GM12874 (cell line): ENCODE measurements around the gene CCDC97.

Experiments
- TF ChIP-seq, protein P1 (sequence below): IDR thresholded peaks from 2 replicates; pipeline ENCODE4 v1.5.1; 2011; ENCODE audit warnings: low read depth, mild to moderate bottlenecking, control low read depth, low read length, moderate library complexity; ENCODE audit not compliant: insufficient read depth

CCDC97 gene

DNA sequence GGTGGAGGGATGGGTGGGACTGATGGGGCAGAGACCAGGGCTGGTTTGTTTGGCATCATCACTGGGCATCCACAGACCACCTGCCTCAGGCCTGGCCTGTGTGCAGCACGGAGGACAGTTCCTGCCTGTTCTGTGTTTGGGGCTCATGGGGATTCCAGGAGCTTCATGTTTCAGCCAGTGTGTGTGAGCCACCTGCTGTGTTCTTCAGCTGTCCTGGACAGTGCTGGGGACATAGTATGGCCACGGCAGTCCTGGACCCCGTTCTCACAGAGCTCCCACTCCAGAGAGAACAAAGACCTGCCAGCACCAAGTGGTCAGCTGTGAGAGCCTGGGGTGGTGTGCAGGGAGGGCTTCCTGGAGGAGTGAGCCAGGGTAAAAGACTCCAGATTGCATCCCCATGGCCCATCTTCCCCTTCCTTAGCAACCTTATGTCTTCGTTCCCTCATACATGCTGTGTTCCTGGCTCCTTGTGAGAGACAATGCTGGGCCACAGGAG lies 2.0 kb upstream of the CCDC97 start:
- TF ChIP-seq, protein P1, sequence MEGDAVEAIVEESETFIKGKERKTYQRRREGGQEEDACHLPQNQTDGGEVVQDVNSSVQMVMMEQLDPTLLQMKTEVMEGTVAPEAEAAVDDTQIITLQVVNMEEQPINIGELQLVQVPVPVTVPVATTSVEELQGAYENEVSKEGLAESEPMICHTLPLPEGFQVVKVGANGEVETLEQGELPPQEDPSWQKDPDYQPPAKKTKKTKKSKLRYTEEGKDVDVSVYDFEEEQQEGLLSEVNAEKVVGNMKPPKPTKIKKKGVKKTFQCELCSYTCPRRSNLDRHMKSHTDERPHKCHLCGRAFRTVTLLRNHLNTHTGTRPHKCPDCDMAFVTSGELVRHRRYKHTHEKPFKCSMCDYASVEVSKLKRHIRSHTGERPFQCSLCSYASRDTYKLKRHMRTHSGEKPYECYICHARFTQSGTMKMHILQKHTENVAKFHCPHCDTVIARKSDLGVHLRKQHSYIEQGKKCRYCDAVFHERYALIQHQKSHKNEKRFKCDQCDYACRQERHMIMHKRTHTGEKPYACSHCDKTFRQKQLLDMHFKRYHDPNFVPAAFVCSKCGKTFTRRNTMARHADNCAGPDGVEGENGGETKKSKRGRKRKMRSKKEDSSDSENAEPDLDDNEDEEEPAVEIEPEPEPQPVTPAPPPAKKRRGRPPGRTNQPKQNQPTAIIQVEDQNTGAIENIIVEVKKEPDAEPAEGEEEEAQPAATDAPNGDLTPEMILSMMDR: no peak

DNA sequence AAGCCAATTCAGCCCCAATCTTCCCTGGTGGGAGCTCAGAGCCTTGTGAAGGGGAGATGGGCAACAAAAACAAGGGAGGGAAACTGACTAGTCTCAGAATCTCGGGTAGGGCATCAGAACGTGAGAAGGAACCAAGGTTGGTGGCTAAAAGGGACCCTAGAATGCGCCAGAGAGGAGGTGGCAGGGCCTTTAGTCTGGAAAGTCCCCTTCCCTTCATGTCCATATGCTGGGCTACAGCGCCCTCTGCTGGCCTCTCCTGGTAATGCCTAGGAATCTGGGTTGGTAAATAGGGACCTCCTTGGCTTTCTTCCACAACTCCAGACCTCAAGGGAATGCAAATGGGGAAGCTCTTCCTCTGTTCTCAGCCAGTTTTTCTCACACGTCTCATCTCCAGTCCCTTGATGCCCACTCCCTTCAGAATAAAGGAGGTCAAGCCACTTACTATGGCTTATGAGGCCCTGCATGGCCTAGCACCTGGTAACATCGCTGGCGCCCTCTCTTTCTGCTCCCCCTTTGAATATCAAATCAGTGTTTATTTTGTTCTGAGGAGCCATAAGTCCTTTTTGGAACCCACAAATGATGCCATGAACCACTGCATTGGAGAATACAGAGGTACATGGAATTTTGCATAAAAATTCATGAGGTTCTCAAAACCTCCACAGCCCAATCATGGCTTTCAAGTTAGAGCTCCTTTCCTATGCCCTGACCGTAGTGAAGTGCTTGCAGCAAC lies 1.4 kb upstream of the CCDC97 start:
- TF ChIP-seq, protein P1: peak; percentile 87

DNA sequence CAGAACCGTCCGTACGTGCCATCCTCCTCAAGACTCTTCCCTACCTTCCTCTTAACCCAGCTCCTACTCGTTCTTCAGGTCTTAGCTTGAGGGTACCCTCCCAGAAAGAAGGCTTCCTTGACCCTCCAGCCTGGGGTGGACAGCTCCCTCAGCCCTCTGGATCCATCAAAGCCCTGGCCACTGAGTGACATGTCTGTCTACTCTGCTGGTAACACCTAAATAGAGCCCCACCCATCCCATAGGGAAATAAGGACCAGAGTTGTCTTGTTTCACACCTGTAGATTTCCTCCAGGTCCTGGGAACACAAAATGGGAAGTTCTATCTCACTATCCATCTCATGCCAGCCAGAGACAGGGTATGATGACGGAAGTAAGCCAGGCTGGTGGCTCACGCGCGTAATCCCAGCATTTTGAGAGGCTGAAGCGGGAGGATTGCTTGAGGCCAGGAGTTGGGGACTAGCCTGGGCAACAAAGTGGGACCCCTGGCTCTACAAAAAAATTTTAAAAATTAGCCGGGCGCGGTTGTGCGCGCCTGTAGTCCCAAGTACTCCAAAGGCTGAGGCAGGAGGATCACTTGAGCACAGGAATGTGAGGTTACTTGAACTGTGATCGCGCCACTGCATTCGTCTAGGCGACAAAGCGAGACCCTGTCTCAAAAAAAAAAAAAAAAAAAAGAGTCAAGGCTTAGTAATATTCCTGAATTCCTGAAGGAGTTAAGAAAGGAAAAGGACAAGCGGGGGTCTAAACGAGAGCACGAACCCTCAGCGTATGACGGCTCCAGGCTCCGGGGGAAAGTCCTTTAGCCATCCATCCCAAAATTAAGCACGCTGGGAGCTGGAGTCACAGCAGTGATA lies 566 bp upstream of the CCDC97 start:
- TF ChIP-seq, protein P1: no peak

DNA sequence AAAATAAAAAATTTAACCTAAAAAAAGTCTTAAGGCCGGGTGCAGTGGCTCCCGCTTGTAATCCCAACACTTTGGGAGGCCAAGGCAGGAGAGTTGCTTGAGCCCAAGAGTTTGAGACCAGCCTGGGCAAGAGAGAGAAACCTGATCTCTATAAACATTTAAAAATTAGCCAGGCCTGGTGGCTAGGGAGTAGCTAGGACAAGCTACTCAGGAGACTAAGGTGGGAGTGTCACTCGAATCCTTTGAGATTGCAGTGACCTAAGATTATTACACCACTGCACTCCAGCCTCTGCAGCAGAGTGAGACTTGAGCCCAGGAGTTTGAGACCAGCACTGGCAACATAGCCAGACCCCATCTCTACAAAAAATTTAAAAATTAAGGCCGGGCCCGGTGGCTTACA lies 1.1 kb downstream of the CCDC97 start:
- TF ChIP-seq, protein P1: no peak

DNA sequence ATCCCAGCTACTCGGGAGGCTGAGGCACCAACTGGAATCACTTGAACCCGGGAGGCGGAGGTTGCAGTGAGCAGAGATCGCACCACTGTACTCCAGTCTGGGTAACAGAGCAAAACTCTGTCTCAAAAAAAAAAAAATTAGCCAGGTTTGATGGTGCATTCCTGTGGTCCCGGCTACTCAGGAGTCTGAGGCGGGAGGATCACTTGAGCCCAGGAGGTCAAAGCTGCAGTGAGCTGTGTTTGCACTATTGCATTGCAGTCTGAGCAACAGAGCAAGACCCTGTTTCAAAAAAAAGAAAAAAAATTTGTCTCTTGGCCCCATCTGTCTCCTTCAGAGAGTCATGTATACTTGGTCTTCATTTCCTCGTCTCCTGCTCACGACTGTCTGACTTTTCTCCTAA lies 1.6 kb downstream of the CCDC97 start:
- TF ChIP-seq, protein P1: no peak

DNA sequence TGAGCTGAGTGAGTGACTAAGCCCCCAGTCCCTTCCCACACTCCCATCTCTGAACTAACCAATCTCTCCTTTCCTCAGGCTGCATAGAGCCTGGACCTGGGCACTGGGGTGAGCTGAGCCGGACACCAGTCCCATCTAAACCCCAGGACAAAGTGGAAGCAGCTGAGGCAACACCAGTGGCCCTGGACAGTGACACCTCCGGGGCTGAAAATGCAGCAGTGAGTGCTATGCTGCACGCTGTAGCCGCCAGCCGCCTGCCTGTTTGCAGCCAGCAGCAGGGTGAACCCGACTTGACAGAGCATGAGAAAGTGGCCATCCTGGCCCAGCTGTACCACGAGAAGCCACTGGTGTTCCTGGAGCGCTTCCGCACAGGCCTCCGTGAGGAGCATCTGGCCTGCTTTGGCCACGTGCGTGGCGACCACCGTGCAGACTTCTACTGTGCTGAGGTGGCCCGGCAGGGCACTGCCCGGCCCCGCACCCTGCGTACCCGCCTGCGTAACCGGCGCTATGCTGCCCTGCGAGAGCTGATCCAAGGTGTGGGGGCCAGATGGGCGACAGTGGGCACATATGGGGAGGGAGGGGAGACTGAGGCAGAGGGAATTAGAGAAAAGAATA lies 6.4 kb downstream of the CCDC97 start:
- TF ChIP-seq, protein P1: no peak
